ENCODE data around the gene KCNIP3.

The KCNIP3 gene

GRCh38 chr2:95336406-95336805 lies 39.3 kb downstream of the KCNIP3 start:
- Histone ChIP-seq H3K4me3 (replicated peaks; ENCODE audit: low read depth, low read length) (no peak overlapping the region), H3K36me3 (ENCODE audit: control insufficient read depth, insufficient read depth, low read length) (no peaks in the 10 kb centered on the region), H3K27me3 (replicated peaks; ENCODE audit: control insufficient read depth, insufficient read depth, low read length) (no peaks in the 10 kb centered on the region; the same call in 1 of the 2 replicates)
- no peak for TF ChIP-seq CTCF (IDR thresholded peaks at IDR 0.05; ENCODE audit: insufficient read depth, low read length, poor library complexity, severe bottlenecking)
- DNase-seq (ENCODE audit: extremely low read depth, insufficient read length) = no peak

GRCh38 chr2:95337829-95338228 lies 40.7 kb downstream of the KCNIP3 start:
- H3K36me3 ChIP-seq (ENCODE audit: control insufficient read depth, insufficient read depth, low read length) = no peaks in the 10 kb centered on the region
- H3K27me3 ChIP-seq (replicated peaks; ENCODE audit: control insufficient read depth, insufficient read depth, low read length) = no peaks in the 10 kb centered on the region; the same call in 1 of the 2 replicates
- no peak for DNase-seq (ENCODE audit: extremely low read depth, insufficient read length)
- no peak for TF ChIP-seq CTCF (IDR thresholded peaks at IDR 0.05; ENCODE audit: insufficient read depth, low read length, poor library complexity, severe bottlenecking)
- H3K4me3 ChIP-seq (replicated peaks; ENCODE audit: low read depth, low read length) = no peak overlapping the region

- no peak for TF ChIP-seq CTCF (IDR thresholded peaks at IDR 0.05; ENCODE audit: insufficient read depth, low read length, poor library complexity, severe bottlenecking)
- no peak for DNase-seq (ENCODE audit: extremely low read depth, insufficient read length)
- Histone ChIP-seq H3K4me3 (replicated peaks; ENCODE audit: low read depth, low read length) (no peak overlapping the region), H3K27me3 (replicated peaks; ENCODE audit: control insufficient read depth, insufficient read depth, low read length) (peaks cover 3% of the 10 kb centered on the region; the same call in 1 of the 2 replicates), H3K36me3 (ENCODE audit: control insufficient read depth, insufficient read depth, low read length) (no peaks in the 10 kb centered on the region)
Measured at GRCh38 chr2:95342556-95343320, 45.6 kb downstream of the KCNIP3 start.

GRCh38 chr2:95343429-95344214 lies 46.5 kb downstream of the KCNIP3 start:
- TF ChIP-seq CTCF (IDR thresholded peaks at IDR 0.05; ENCODE audit: insufficient read depth, low read length, poor library complexity, severe bottlenecking) = no peak
- Histone ChIP-seq H3K27me3 (replicated peaks; ENCODE audit: control insufficient read depth, insufficient read depth, low read length) (peaks cover 3% of the 10 kb centered on the region; the same call in 1 of the 2 replicates), H3K36me3 (ENCODE audit: control insufficient read depth, insufficient read depth, low read length) (no peaks in the 10 kb centered on the region), H3K4me3 (replicated peaks; ENCODE audit: low read depth, low read length) (no peak overlapping the region)
- no peak for DNase-seq (ENCODE audit: extremely low read depth, insufficient read length)

GRCh38 chr2:95344215-95344583 lies 47.1 kb downstream of the KCNIP3 start:
- TF ChIP-seq CTCF (IDR thresholded peaks at IDR 0.05; ENCODE audit: insufficient read depth, low read length, poor library complexity, severe bottlenecking) = no peak
- DNase-seq (ENCODE audit: extremely low read depth, insufficient read length) = no peak
- H3K36me3 ChIP-seq (ENCODE audit: control insufficient read depth, insufficient read depth, low read length) = no peaks in the 10 kb centered on the region
- no peak overlapping the region for H3K4me3 ChIP-seq (replicated peaks; ENCODE audit: low read depth, low read length)
- peaks cover 3% of the 10 kb centered on the region; the same call in 1 of the 2 replicates for H3K27me3 ChIP-seq (replicated peaks; ENCODE audit: control insufficient read depth, insufficient read depth, low read length)
